Choroid plexus epithelial cell (primary cell): ENCODE results near the gene MARCHF3.
"Not testable (repeated sequence)": the region's sequence is repeated elsewhere in the genome, so short reads cannot be mapped to it uniquely, and the experiment has no call there.

Experiments used
- DNase-seq: peaks from one replicate; pipeline ENCODE4 v3.0.0-alpha.2; 2010; ENCODE audit warnings: low read depth
- H3K4me3 ChIP-seq: 2 replicates; pipeline ENCODE4 v1.5.1; 2011; ENCODE audit warnings: low read depth, mild to moderate bottlenecking, control low read depth, low read length, moderate library complexity
- TF ChIP-seq, protein P1 (sequence below): conservative IDR thresholded peaks from 2 replicates; pipeline ENCODE4 v1.5.1; 2011; ENCODE audit warnings: low read depth, mild to moderate bottlenecking, control low read depth, inconsistent platforms, low read length, moderate library complexity

Gene MARCHF3

DNA sequence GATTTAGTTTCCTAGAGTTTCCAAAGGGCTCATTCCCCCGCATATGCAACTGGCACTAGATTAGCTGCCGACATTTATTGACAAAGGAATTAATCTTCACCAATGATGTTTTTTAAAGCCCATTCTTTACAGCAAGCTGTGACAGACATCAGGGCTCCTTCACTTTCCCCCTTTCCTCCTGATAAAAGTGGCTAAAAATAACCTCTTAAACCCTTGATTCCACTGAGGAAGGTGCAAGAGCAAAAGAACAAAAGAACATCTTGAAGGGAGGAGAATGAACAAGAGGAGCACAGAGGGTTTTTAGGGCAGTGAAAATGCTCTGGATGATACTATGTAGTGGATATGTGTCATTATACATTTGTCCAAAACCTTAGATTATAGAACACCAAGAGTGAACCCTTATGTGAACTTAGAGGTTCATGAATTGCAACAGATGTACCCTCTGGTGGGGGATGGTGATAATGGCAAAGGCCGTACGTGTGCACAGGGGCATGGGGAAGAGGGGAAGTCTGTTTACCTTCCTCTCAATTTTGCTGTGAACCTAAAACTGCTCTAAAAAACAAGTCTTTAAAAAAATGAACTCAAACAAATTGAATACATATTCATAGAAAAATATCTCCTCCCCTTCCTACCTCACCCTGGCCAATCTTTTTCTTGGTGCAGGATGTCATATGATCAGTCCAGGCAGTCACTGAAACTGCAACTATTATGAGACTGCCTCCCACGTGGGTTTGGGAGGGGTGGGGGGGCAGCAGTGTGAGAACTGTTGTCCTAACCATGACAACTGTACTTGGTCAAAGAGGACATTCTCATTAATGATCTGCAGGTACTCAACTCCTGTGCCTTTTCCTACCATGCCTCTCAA, 83.0 kb downstream of the MARCHF3 start:
- H3K4me3 ChIP-seq: no peak overlapping the region
- TF ChIP-seq, protein P1, sequence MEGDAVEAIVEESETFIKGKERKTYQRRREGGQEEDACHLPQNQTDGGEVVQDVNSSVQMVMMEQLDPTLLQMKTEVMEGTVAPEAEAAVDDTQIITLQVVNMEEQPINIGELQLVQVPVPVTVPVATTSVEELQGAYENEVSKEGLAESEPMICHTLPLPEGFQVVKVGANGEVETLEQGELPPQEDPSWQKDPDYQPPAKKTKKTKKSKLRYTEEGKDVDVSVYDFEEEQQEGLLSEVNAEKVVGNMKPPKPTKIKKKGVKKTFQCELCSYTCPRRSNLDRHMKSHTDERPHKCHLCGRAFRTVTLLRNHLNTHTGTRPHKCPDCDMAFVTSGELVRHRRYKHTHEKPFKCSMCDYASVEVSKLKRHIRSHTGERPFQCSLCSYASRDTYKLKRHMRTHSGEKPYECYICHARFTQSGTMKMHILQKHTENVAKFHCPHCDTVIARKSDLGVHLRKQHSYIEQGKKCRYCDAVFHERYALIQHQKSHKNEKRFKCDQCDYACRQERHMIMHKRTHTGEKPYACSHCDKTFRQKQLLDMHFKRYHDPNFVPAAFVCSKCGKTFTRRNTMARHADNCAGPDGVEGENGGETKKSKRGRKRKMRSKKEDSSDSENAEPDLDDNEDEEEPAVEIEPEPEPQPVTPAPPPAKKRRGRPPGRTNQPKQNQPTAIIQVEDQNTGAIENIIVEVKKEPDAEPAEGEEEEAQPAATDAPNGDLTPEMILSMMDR: no peak
- no peak for DNase-seq

DNA sequence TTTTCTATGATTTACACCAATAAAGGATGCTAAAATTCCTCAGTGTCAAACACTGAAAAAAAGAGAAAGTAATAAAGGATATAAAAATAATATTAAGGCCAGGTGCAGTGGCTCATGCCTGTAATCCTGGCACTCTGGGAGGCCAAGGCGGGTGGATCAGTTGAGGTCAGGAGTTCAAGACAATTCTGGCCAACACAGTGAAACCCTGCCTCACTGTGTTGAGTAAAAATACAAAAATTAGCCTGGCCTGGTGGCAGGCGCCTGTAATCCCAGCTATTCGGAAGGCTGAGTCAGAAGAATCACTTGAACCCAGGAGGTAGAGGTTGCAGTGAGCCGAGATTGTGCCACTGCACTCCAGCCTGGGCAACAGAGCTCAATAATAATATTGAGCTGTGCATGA, 87.5 kb downstream of the MARCHF3 start:
- not testable (repeated sequence) for H3K4me3 ChIP-seq, DNase-seq

DNA sequence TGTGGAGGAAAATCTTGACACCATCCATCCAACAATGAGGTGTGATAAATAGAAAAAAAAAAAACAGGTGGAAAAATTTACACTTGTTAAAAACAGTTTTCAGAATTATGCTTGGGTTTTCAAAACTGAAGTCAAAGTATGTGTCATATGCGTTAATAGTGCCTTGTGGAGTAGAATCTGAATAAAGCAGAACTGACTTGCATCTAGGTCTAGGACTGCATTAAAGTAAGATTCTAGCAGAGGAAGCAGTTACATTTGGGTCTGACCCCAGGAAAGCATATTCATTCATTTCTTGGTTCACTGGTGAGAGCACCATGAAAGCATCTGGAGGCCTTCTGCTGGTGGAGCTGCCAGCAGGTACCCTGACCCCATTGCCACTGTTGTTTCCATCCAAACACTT, 89.0 kb downstream of the MARCHF3 start:
- TF ChIP-seq, protein P1: no peak
- DNase-seq: no peak
- H3K4me3 ChIP-seq: no peak overlapping the region

DNA sequence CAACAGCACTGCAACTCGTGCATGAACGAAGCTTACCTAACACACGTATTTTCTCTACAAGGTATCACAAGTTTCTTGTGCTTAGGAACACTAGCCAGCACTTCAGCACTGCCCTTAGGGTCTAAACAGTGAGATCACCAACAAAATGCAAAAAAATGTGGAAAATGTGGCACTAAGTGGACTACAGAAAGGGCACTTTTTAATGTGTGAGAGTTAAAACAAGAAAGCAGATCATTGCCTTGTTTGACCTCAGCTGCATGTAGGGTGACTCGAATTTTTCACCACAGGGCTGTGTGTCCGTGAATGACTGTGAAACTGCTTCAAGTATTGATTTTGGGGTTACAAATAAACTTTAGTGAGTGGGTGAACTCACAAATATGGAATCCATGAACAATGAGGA, 90.5 kb downstream of the MARCHF3 start:
- TF ChIP-seq, protein P1: no peak
- DNase-seq: peak; percentile 14
- no peak overlapping the region for H3K4me3 ChIP-seq

DNA sequence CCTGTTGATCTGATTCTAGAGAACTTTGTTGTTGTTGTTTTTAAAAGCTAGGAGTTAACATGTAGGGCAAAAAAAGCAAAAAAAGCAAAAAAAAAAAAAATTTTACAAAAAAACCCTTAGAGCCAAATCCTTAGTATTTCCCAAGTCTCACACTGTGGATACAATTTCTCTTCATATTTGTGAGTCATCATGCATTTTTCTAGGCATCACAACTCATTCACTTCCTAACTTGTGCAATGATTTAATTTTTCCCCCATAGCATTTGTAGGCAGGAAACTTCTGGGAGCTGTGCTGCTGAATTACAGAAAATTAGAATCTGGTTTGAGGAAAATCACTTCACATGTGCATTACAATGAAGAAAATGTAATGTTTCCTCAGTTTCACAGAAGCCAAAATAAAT, 91.9 kb downstream of the MARCHF3 start:
- TF ChIP-seq, protein P1: no peak
- H3K4me3 ChIP-seq: no peak overlapping the region
- DNase-seq: peak; percentile 88

DNA sequence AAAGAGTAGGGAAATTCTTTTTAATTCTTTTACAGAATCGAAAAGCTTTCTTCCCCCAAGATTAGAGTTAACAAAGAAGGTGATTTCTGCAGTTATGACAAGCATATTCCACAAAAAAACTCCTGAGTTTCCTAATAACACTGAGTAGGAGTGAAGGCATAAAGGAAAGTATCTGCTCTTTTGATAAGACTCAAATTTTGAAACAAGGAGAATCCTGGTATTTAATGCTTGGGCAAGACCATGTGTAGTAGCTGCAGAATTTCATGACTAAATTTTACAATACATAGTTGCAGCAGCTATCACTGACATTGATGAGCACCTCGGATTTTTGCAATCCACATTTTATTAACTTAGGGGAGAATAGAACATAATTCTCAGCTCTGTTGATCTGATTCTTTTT, 92.6 kb downstream of the MARCHF3 start:
- peak; percentile 34 for DNase-seq
- no peak overlapping the region for H3K4me3 ChIP-seq
- TF ChIP-seq, protein P1: no peak

DNA sequence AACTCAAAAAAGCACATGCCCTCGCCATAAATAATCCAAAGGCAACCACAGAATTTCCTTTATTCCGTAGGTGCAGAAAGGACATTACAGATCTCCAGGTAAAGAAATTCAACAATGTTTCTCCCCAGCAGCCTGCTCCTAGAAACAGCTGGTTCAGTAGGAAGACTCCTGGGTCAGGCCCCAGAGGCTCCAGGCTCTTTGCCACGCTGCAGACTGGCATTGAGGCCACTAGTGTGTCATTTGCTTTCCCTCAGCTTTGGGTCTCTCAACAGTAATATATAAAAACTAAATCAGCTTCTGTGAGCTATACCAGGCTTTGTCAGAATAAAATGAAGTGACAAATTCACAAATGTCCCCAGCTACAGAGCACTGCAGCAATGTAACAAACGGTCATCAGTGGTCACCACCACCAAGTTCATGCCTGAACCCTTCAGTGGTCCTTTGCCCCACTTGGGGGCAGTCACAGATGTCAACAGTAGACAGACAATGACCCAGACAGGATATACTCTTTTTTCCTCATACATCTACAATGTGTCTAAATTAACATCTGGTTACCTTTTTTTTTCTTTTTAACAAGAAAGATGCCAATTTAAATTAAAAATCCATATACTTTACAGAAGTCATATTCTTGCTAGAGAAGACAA, 93.5 kb downstream of the MARCHF3 start:
- TF ChIP-seq, protein P1: no peak
- no peak for DNase-seq
- no peak overlapping the region for H3K4me3 ChIP-seq
